ENCODE data around the gene C19orf85.

DNA sequence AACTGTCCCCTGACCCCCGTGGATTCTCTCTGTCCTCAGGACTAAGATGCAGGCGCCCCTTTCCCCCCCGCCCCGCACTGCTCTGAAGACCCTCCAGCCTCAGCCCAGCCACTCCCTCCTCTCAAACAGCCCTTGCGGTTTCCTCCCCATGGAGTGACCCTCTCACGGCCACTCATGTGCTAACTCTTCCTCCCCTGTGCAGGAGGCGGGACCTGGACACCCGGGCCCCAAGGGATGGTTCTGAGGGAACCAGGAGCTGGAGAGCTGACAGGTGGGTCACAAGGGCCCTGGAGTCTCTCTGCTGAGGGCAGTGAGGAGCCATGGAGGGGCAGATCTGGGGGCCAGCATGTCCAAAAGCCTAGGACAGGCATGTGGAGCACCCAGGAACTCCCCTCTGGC is 5.0 kb downstream of the C19orf85 start:
- TF ChIP-seq POLR2A (IDR thresholded peaks at IDR 0.05) = no peak
- TF ChIP-seq, protein P1, sequence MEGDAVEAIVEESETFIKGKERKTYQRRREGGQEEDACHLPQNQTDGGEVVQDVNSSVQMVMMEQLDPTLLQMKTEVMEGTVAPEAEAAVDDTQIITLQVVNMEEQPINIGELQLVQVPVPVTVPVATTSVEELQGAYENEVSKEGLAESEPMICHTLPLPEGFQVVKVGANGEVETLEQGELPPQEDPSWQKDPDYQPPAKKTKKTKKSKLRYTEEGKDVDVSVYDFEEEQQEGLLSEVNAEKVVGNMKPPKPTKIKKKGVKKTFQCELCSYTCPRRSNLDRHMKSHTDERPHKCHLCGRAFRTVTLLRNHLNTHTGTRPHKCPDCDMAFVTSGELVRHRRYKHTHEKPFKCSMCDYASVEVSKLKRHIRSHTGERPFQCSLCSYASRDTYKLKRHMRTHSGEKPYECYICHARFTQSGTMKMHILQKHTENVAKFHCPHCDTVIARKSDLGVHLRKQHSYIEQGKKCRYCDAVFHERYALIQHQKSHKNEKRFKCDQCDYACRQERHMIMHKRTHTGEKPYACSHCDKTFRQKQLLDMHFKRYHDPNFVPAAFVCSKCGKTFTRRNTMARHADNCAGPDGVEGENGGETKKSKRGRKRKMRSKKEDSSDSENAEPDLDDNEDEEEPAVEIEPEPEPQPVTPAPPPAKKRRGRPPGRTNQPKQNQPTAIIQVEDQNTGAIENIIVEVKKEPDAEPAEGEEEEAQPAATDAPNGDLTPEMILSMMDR (IDR thresholded peaks at IDR 0.05) = no peak
- no peak for TF ChIP-seq POLR2AphosphoS5 (IDR thresholded peaks at IDR 0.05)
- no peak for TF ChIP-seq EP300 (IDR thresholded peaks at IDR 0.05)

Data from gastroesophageal sphincter (tissue), 3 donors.